IMR-90 (cell line): ENCODE data around the gene DOCK1. TPM values are rescaled to one million over a fixed set of nuclear protein-coding genes. Genes with fewer than 3 reads are reported as not detected.

Experiments used
- ATAC-seq: fragments of 200-7000 bp; cut with Tn5 transposase; 2 replicates; pipeline ENCODE4 v1.9.1; 2020; ENCODE audit warnings: low read depth, mild to moderate bottlenecking, moderate library complexity
- BruUV-seq: library from RNA; stranded (reverse); fragments of 400-500 nt; replicated peaks from 2 replicates; lab custom pipeline; 2021; lab: Mats Ljungman, UMichigan
- CTCF ChIA-PET: fragments of 300-600 bp; formaldehyde crosslinking; extraction: SDS; loops from one replicate; lab custom pipeline; 2021; ENCODE audit warnings: antibody characterized with exemption; lab: Yijun Ruan, JAX
- POLR2A ChIA-PET: fragments of 300-600 bp; sonication (Branson Sonifier 250); formaldehyde crosslinking; loops from one replicate; lab custom pipeline; 2022; ENCODE audit warnings: antibody characterized with exemption; ENCODE audit not compliant: unreplicated experiment; lab: Charles Lee
- DNase-seq: peaks from one replicate; pipeline ENCODE4 v3.0.0; 2013
- H2AFZ ChIP-seq: replicated peaks from 2 replicates; pipeline ENCODE3; 2013; ENCODE audit warnings: low read length, mild to moderate bottlenecking; ENCODE audit not compliant: poor library complexity
- H2AK5ac ChIP-seq: 2 replicates; pipeline ENCODE4 v1.6.1; 2013; ENCODE audit warnings: low read depth, low read length, inconsistent platforms
- H2AK9ac ChIP-seq: replicated peaks from 2 replicates; pipeline ENCODE3; 2013; ENCODE audit warnings: mild to moderate bottlenecking, low read depth, low read length, moderate library complexity; ENCODE audit not compliant: poor library complexity
- H2BK120ac ChIP-seq: 2 replicates; pipeline ENCODE4 v1.6.1; 2013; ENCODE audit warnings: low read depth, low read length, inconsistent platforms
- H2BK15ac ChIP-seq: 3 replicates; pipeline ENCODE4 v1.6.1; 2013; ENCODE audit warnings: low read depth, low read length, inconsistent platforms
- H2BK20ac ChIP-seq: 2 replicates; pipeline ENCODE4 v1.6.1; 2013; ENCODE audit warnings: low read depth, mild to moderate bottlenecking, inconsistent platforms, low read length, moderate library complexity
- H2BK5ac ChIP-seq: 2 replicates; pipeline ENCODE4 v1.6.1; 2013; ENCODE audit warnings: mild to moderate bottlenecking, low read depth, low read length, inconsistent platforms; ENCODE audit not compliant: poor library complexity, severe bottlenecking
- H3K14ac ChIP-seq: replicated peaks from 2 replicates; pipeline ENCODE4 v1.6.1; 2013; ENCODE audit warnings: low read depth, low read length, inconsistent platforms
- H3K18ac ChIP-seq: 2 replicates; pipeline ENCODE4 v1.6.1; 2013; ENCODE audit warnings: low read depth, low read length, control low read depth
- H3K23ac ChIP-seq: 2 replicates; pipeline ENCODE4 v1.6.1; 2013; ENCODE audit warnings: low read depth, low read length, inconsistent platforms
- H3K27ac ChIP-seq: 2 replicates; pipeline ENCODE4 v1.5.1; 2013; ENCODE audit warnings: mild to moderate bottlenecking, control low read depth, low read length; ENCODE audit not compliant: insufficient read depth
- H3K27me3 ChIP-seq: 2 replicates; pipeline ENCODE4 v1.6.1; 2013; ENCODE audit warnings: low read length; ENCODE audit not compliant: control insufficient read depth, insufficient read depth
- H3K36me3 ChIP-seq: 2 replicates; pipeline ENCODE4 v1.6.1; 2013; ENCODE audit warnings: low read length, mixed read lengths; ENCODE audit not compliant: control insufficient read depth, insufficient read depth
- H3K4ac ChIP-seq: 2 replicates; pipeline ENCODE4 v1.6.1; 2013; ENCODE audit warnings: low read depth, low read length, inconsistent platforms
- H3K4me1 ChIP-seq: 2 replicates; pipeline ENCODE4 v1.6.1; 2013; ENCODE audit warnings: low read length, mixed read lengths; ENCODE audit not compliant: control insufficient read depth, insufficient read depth
- H3K4me2 ChIP-seq: 2 replicates; pipeline ENCODE4 v1.6.1; 2013; ENCODE audit warnings: low read depth, mild to moderate bottlenecking, control low read depth, low read length, moderate library complexity
- H3K4me3 ChIP-seq: 2 replicates; pipeline ENCODE4 v1.5.1; 2013; ENCODE audit warnings: low read depth, mild to moderate bottlenecking, control low read depth, low read length, moderate library complexity; ENCODE audit not compliant: insufficient read depth
- H3K56ac ChIP-seq: 2 replicates; pipeline ENCODE4 v1.6.1; 2013; ENCODE audit warnings: low read length, inconsistent platforms; ENCODE audit not compliant: insufficient read depth; ENCODE audit errors: extremely low read depth
- H3K79me1 ChIP-seq, 2 experiments: 2 replicates each; pipeline ENCODE4 v1.6.1; 2013; ENCODE audit warnings: low read length in 2 of 2, inconsistent platforms in 1 of 2, low read depth in 1 of 2
- H3K9ac ChIP-seq: 2 replicates; pipeline ENCODE4 v1.6.1; 2013; ENCODE audit warnings: low read depth, low read length, control low read depth
- H3K9me1 ChIP-seq: 2 replicates; pipeline ENCODE4 v1.6.1; 2013; ENCODE audit warnings: low read length, inconsistent platforms; ENCODE audit not compliant: insufficient read depth
- H3K9me3 ChIP-seq: 2 replicates; pipeline ENCODE4 v1.6.1; 2013; ENCODE audit warnings: low read length; ENCODE audit not compliant: control insufficient read depth, insufficient read depth
- H4K20me1 ChIP-seq: 2 replicates; pipeline ENCODE4 v1.6.1; 2013; ENCODE audit warnings: low read length, inconsistent platforms; ENCODE audit not compliant: insufficient read depth
- H4K5ac ChIP-seq: 2 replicates; pipeline ENCODE4 v1.6.1; 2013; ENCODE audit warnings: mild to moderate bottlenecking, low read depth, low read length, control low read depth
- H4K8ac ChIP-seq, 2 experiments: 2 replicates each; pipeline ENCODE4 v1.6.1; 2013; ENCODE audit warnings: low read depth in 2 of 2, low read length in 2 of 2, control low read depth in 1 of 2, inconsistent platforms in 1 of 2
- H4K91ac ChIP-seq: 2 replicates; pipeline ENCODE4 v1.6.1; 2013; ENCODE audit warnings: low read depth, low read length, inconsistent platforms; ENCODE audit not compliant: insufficient read depth
- BHLHE40 ChIP-seq: fragments of 150-350 bp; IDR thresholded peaks from 2 replicates; pipeline ENCODE4 v1.6.1; 2016; ENCODE audit warnings: mild to moderate bottlenecking, low read depth, low read length
- CEBPB ChIP-seq: IDR thresholded peaks from 2 replicates; pipeline ENCODE4 v1.6.1; 2012; ENCODE audit warnings: low read depth, low read length, improper control_type of control experiment
- CHD1 ChIP-seq: IDR thresholded peaks from 2 replicates; pipeline ENCODE4 v1.6.1; 2012; ENCODE audit warnings: low read depth, low read length, improper control_type of control experiment
- FOS ChIP-seq: fragments of 150-350 bp; IDR thresholded peaks from 2 replicates; pipeline ENCODE4 v1.6.1; 2016; ENCODE audit warnings: low read depth, low read length
- MAFK ChIP-seq: IDR thresholded peaks from 2 replicates; pipeline ENCODE4 v1.6.1; 2012; ENCODE audit warnings: low read depth, low read length, improper control_type of control experiment
- MXI1 ChIP-seq: IDR thresholded peaks from 2 replicates; pipeline ENCODE4 v1.6.1; 2012; ENCODE audit warnings: low read depth, mild to moderate bottlenecking, low read length, moderate library complexity, borderline replicate concordance
- NFE2L2 ChIP-seq: fragments of 150-350 bp; IDR thresholded peaks from 2 replicates; pipeline ENCODE4 v1.6.1; 2016; ENCODE audit warnings: low read depth, mild to moderate bottlenecking, low read length
- POLR2A ChIP-seq: IDR thresholded peaks from 2 replicates; pipeline ENCODE4 v1.6.1; 2012; ENCODE audit warnings: mild to moderate bottlenecking, low read depth, low read length
- RAD21 ChIP-seq: IDR thresholded peaks from 2 replicates; pipeline ENCODE4 v1.6.1; 2012; ENCODE audit warnings: low read length, improper control_type of control experiment
- RFX5 ChIP-seq: IDR thresholded peaks from 2 replicates; pipeline ENCODE4 v1.8.0; 2012; ENCODE audit warnings: low read depth, mild to moderate bottlenecking, low read length, moderate library complexity
- SMC3 ChIP-seq: fragments of 150-350 bp; IDR thresholded peaks from 2 replicates; pipeline ENCODE4 v1.6.1; 2016; ENCODE audit warnings: low read depth, mild to moderate bottlenecking, antibody characterized with exemption, low read length, moderate library complexity
- USF2 ChIP-seq: fragments of 150-350 bp; IDR thresholded peaks from 2 replicates; pipeline ENCODE4 v1.6.1; 2017; ENCODE audit warnings: mild to moderate bottlenecking, antibody characterized with exemption, low read length, low read depth
- WGBS, 2 experiments: methylation state at CpG; one replicate each; pipeline versions ENCODE4 v1.1.5 to v1.1.7; 2013; ENCODE audit warnings: missing lambda C conversion rate in 2 of 2; ENCODE audit not compliant: insufficient read length in 1 of 2; ENCODE audit errors: extremely low coverage in 2 of 2; 5-methylcytosine and 5-hydroxymethylcytosine counted together
- dilution Hi-C: fragments of 300-500 bp; cut with HindIII; formaldehyde crosslinking; loops from one replicate; pipeline ENCODE4 v1.14.3; 2018; ENCODE audit warnings: low sequenced_read_pairs; ENCODE audit not compliant: unreplicated experiment
- in situ Hi-C: fragments of 300-500 bp; cut with MboI; formaldehyde crosslinking; loops from 3 replicates; pipeline ENCODE4 v1.14.3; 2019; ENCODE audit warnings: low sequenced_read_pairs, inconsistent platforms, mixed read lengths
- intact Hi-C: fragments of 100-400 bp; cut with micrococcal nuclease; formaldehyde crosslinking; loops from 2 replicates; pipeline ENCODE4 v1.10.0; 2022
- polyA plus RNA-seq, 3 experiments: library from polyadenylated mRNA; depleted of rRNA; stranded (reverse); fragments of >200 nt; gene quantifications; 2 replicates each; pipeline ENCODE4 v1.2.3, GENCODE V29; 2012; ENCODE audit warnings: low replicate concordance in 1 of 3
- total RNA-seq: library from RNA; depleted of rRNA; stranded (reverse); fragments of >200 nt; gene quantifications from 2 replicates; pipeline ENCODE4 v1.2.3, GENCODE V29; 2012
- TF ChIP-seq, protein P1 (sequence below): fragments of 150-350 bp; IDR thresholded peaks from 2 replicates; pipeline ENCODE4 v1.6.1; 2016; ENCODE audit warnings: low read depth, mild to moderate bottlenecking, low read length, moderate library complexity, borderline replicate concordance
- TF ChIP-seq, protein P2 (sequence below): conservative IDR thresholded peaks from 2 replicates; pipeline ENCODE4 v1.5.1; 2012; ENCODE audit warnings: mild to moderate bottlenecking, low read depth, low read length, improper control_type of control experiment

Gene DOCK1
- total and polyA plus RNA-seq, 2 of the 4 experiments (the other 2 are of a cell fraction): 28.2 to 71.0 TPM

GRCh38 chr10:126926568-126926967, 21.3 kb downstream of the DOCK1 start:
- intact Hi-C loops: no loop called here

More at GRCh38 chr10:126926568-126926967, 21.3 kb downstream of the DOCK1 start:
- no peak for TF ChIP-seq POLR2A
- TF ChIP-seq MAFK: no peak
- TF ChIP-seq RFX5: no peak
- TF ChIP-seq, protein P1, sequence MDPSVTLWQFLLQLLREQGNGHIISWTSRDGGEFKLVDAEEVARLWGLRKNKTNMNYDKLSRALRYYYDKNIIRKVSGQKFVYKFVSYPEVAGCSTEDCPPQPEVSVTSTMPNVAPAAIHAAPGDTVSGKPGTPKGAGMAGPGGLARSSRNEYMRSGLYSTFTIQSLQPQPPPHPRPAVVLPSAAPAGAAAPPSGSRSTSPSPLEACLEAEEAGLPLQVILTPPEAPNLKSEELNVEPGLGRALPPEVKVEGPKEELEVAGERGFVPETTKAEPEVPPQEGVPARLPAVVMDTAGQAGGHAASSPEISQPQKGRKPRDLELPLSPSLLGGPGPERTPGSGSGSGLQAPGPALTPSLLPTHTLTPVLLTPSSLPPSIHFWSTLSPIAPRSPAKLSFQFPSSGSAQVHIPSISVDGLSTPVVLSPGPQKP: no peak
- TF ChIP-seq RAD21: no peak
- no peak for TF ChIP-seq SMC3
- TF ChIP-seq MXI1: no peak
- TF ChIP-seq USF2: no peak
- no peak for TF ChIP-seq NFE2L2
- no peak for TF ChIP-seq CHD1
- TF ChIP-seq, protein P2, sequence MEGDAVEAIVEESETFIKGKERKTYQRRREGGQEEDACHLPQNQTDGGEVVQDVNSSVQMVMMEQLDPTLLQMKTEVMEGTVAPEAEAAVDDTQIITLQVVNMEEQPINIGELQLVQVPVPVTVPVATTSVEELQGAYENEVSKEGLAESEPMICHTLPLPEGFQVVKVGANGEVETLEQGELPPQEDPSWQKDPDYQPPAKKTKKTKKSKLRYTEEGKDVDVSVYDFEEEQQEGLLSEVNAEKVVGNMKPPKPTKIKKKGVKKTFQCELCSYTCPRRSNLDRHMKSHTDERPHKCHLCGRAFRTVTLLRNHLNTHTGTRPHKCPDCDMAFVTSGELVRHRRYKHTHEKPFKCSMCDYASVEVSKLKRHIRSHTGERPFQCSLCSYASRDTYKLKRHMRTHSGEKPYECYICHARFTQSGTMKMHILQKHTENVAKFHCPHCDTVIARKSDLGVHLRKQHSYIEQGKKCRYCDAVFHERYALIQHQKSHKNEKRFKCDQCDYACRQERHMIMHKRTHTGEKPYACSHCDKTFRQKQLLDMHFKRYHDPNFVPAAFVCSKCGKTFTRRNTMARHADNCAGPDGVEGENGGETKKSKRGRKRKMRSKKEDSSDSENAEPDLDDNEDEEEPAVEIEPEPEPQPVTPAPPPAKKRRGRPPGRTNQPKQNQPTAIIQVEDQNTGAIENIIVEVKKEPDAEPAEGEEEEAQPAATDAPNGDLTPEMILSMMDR: no peak
- no peak for TF ChIP-seq FOS
- no peak for TF ChIP-seq CEBPB
- TF ChIP-seq BHLHE40: no peak
- H3K27me3 ChIP-seq: no peaks in the 10 kb centered on the region
- CTCF ChIA-PET: no interaction called here
- no peak overlapping the region for H2AK9ac ChIP-seq
- H3K23ac ChIP-seq: no peak overlapping the region
- peaks cover 44 to 91% of the 10 kb centered on the region in 2 experiments for H3K79me1 ChIP-seq
- H2BK5ac ChIP-seq: no peak overlapping the region
- BruUV-seq: no TSS peak
- no peak overlapping the region for H2AFZ ChIP-seq
- no peak overlapping the region for H3K56ac ChIP-seq
- H4K5ac ChIP-seq: no peak overlapping the region
- no peak overlapping the region for H3K4ac ChIP-seq
- H3K9ac ChIP-seq: no peak overlapping the region
- no peak overlapping the region for H3K14ac ChIP-seq
- POLR2A ChIA-PET: no interaction called here
- H3K4me1 ChIP-seq: peaks cover 18% of the 10 kb centered on the region
- H3K36me3 ChIP-seq: peaks cover 24% of the 10 kb centered on the region
- 73% methylated on average over 3 of the region's 8 CpGs; no CpG with 5 or more reads in 1 of the 2 experiments for WGBS, 2 experiments
- H3K9me3 ChIP-seq: no peaks in the 10 kb centered on the region
- no peak overlapping the region for H2AK5ac ChIP-seq
- dilution Hi-C loops (no loop called here), in situ Hi-C loops (no loop called here)
- no peak overlapping the region for H4K8ac ChIP-seq
- DNase-seq: no peak
- H2BK20ac ChIP-seq: no peak overlapping the region
- H3K4me3 ChIP-seq: no peak overlapping the region
- no peak overlapping the region for H2BK15ac ChIP-seq
- no peak overlapping the region for H2BK120ac ChIP-seq
- no peak for ATAC-seq
- no peak overlapping the region for H4K91ac ChIP-seq
- H3K9me1 ChIP-seq: peaks cover 15% of the 10 kb centered on the region
- H3K4me2 ChIP-seq: no peak overlapping the region
- no peak overlapping the region for H3K18ac ChIP-seq
- peaks cover 84% of the 10 kb centered on the region for H4K20me1 ChIP-seq
- no peak overlapping the region for H3K27ac ChIP-seq
